GM12892 (cell line): Measurements from ENCODE around the gene ESPNL. TPM values are rescaled to one million over a fixed set of nuclear protein-coding genes. Genes with fewer than 3 reads are reported as not detected.
"Not testable (repeated sequence)": the region's sequence is repeated elsewhere in the genome, so short reads cannot be mapped to it uniquely, and the experiment has no call there.

ENCODE experiments used
- DNase-seq: peaks from one replicate; pipeline ENCODE4 v3.0.0; 2011; ENCODE audit not compliant: insufficient read length
- FAIRE-seq: peaks from 2 replicates; lab custom pipeline; 2011; peaks lifted over from hg19 to GRCh38; lab: Jason Lieb, UNC
- POLR2A ChIP-seq: IDR thresholded peaks from 2 replicates; pipeline ENCODE4 v1.6.1; 2011; ENCODE audit warnings: low read depth, low read length, control low read depth
- POLR2AphosphoS5 ChIP-seq: IDR thresholded peaks from 2 replicates; pipeline ENCODE4 v1.6.1; 2011; ENCODE audit warnings: low read depth, low read length, control low read depth
- TAF1 ChIP-seq: IDR thresholded peaks from 2 replicates; pipeline ENCODE4 v1.6.1; 2011; ENCODE audit warnings: low read depth, mild to moderate bottlenecking, control low read depth, low read length, borderline replicate concordance
- polyA plus RNA-seq: library from polyadenylated mRNA; unstranded; fragments of >200 nt; gene quantifications from one replicate; pipeline ENCODE4 v1.2.1, GENCODE V29; 2012; ENCODE audit warnings: missing spikeins, inconsistent platforms; ENCODE audit not compliant: missing spikeins

ESPNL gene, protein sequence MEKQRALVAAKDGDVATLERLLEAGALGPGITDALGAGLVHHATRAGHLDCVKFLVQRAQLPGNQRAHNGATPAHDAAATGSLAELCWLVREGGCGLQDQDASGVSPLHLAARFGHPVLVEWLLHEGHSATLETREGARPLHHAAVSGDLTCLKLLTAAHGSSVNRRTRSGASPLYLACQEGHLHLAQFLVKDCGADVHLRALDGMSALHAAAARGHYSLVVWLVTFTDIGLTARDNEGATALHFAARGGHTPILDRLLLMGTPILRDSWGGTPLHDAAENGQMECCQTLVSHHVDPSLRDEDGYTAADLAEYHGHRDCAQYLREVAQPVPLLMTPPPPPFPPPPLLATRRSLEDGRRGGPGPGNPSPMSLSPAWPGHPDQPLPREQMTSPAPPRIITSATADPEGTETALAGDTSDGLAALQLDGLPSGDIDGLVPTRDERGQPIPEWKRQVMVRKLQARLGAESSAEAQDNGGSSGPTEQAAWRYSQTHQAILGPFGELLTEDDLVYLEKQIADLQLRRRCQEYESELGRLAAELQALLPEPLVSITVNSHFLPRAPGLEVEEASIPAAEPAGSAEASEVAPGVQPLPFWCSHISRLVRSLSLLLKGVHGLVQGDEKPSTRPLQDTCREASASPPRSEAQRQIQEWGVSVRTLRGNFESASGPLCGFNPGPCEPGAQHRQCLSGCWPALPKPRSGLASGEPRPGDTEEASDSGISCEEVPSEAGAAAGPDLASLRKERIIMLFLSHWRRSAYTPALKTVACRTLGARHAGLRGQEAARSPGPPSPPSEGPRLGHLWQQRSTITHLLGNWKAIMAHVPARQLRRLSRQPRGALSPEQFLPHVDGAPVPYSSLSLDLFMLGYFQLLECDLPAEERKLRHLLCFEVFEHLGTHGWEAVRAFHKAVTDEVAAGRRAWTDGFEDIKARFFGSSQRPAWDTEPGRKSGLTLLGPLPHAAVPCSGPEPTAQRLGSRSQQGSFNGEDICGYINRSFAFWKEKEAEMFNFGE
- polyA plus RNA-seq, result 0.61 TPM

DNA sequence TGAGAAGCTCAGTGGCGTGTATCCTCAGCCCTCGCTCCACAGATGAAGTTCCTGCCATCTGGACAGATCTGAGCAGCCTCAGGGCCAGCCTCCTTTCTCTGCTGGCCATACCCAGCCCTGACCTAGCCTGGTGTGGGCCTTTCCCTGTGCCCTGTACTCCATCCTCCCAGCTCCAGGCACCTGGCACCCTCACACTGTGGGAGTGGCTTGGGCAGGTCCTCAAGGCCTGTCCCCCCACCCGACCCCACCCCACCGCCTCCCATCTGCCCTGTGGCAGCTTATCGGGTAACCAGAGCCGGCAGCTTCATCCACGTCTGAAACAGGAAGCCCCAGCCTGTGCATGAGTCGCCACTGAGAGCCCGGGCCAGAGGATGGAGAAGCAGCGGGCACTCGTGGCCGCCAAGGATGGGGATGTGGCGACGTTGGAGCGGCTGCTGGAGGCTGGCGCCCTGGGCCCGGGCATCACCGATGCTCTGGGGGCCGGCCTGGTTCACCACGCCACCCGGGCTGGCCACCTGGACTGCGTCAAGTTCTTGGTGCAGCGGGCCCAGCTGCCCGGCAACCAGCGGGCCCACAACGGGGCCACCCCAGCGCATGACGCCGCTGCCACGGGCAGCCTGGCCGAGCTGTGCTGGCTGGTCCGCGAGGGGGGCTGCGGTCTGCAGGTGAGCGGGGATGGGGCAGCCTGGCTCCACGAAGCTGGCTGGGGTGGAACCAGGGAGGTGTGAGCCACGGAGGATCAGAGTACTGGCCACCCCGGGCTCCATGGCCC lies at the start of gene ESPNL:
Gene ESPNL (plus strand): TSS at position 292 of the 772 bp plus-strand sequence. CDS start 80 bp downstream, at position 372.
- FAIRE-seq (no peak), DNase-seq (peak; percentile 11)
- no peak for TF ChIP-seq POLR2AphosphoS5

- no peak for TF ChIP-seq TAF1
- TF ChIP-seq POLR2A, result no peak
- TF ChIP-seq POLR2AphosphoS5, result no peak
- FAIRE-seq, result no peak
Observed at GRCh38 chr2:238053191-238053776, 46.9 kb upstream of the ESPNL start.

GRCh38 chr2:238055841-238056240 lies 44.3 kb upstream of the ESPNL start:
- TF ChIP-seq TAF1 (no peak), POLR2A (no peak), POLR2AphosphoS5 (no peak)
- no peak for DNase-seq
- no peak for FAIRE-seq

More at GRCh38 chr2:238053191-238053776, 46.9 kb upstream of the ESPNL start:
- no peak for DNase-seq

DNA sequence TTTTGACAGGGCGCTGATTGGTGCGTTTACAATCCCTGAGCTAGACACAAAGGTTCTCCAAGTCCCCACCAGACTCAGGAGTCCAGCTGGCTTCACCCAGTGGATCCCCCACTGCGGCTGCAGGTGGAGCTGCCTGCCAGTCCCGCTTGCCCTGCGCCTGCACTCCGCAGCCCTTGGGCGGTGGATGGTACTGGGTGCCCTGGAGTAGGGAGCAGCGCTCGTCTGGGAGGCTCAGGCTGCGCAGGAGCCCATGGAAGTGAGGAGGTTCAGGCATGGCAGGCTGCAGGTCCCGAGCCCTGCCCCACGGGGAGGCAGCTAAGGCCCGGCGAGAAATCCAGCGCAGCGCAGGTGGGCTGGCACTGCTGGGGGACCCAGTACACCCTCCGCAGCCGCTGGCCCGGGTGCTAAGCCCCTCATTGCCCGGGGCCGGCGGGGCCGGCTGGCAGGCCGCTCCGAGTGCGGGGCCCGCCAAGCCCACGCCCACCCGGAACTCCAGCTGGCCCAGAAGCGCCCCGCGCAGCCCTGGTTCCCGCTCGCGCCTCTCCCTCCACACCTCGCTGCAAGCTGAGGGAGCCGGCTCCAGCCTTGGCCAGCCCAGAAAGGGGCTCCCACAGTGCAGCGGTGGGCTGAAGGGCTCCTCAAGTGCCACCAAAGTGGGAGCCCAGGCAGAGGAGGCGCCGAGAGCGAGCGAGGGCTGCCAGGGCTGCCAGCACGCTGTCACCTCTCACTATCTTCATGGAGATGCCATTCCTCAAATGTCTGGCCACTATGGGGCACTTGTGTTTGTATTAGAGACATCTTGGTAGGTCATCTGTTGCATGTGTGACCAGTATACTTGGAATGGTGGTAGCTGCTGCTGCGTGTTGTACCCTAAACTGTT lies 42.2 kb upstream of the ESPNL start:
- DNase-seq, FAIRE-seq: not testable (repeated sequence)

- DNase-seq (no peak), FAIRE-seq (no peak)
- no peak for TF ChIP-seq POLR2AphosphoS5
- no peak for TF ChIP-seq POLR2A
- no peak for TF ChIP-seq TAF1
Observed at GRCh38 chr2:238059505-238059904, 40.6 kb upstream of the ESPNL start.

- FAIRE-seq (no peak), DNase-seq (no peak)
- no peak for TF ChIP-seq TAF1
- no peak; the same call in 1 of the 2 replicates for TF ChIP-seq POLR2A
- TF ChIP-seq POLR2AphosphoS5, result peak; percentile 6; the same call in 1 of the 2 replicates
Observed at GRCh38 chr2:238060096-238060541, 40.0 kb upstream of the ESPNL start.

DNA sequence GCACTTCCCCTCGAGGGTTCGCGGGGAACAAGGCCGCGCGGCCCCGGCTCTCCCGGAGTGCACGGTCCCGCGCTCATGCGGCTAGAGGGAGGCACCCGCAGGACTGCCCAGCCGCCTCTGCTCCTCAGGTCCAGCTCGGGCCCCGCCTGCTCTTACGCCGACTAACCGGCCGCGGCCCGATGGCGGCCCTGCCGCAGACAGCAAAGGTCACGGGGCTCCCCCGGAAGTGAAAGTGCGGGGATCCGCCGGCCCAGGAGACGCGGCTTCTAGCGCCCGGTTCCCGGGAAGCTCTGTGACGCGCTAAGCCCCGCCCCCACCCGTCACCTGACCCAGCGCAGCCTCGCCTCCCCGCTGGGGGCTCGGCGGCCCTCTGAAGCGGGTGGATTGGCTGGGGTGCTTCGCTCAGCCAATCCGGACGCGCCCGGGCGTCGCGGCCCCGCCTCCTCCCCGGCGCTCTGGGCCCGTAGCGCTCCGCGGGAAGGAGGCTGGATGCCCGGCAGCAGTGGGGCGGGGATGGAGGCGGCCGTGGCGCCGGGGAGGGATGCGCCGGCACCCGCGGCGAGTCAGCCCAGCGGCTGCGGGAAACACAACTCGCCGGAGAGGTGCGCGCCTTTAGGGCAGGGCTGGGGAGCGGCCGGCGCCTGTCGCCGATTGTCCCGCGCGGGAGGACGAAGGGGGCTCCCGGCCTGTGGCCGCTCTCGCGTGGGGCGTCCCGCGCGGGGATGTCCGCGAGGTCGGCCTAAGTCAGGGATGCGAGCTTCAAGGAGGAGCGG lies 39.4 kb upstream of the ESPNL start, which contains the start of gene SCLY:
Gene SCLY (plus strand): TSS at position 460 of the 773 bp plus-strand sequence. CDS start 54 bp downstream, at position 514.
- TF ChIP-seq TAF1, result peak; percentile 47
- 0 out of 2 replicates have a peak, but pooled peaks have one; percentile 33 for TF ChIP-seq POLR2AphosphoS5
- TF ChIP-seq POLR2A, result peak; percentile 80; the same call in 1 of the 2 replicates
- FAIRE-seq, result peak; percentile 98
- peak; percentile 98 for DNase-seq

- DNase-seq (no peak), FAIRE-seq (peak; percentile 66)
- TF ChIP-seq POLR2AphosphoS5, result no peak
- no peak for TF ChIP-seq TAF1
- no peak for TF ChIP-seq POLR2A
Observed at GRCh38 chr2:238061315-238062202, 38.6 kb upstream of the ESPNL start.
